ENCODE data around the gene ZNF143. TPM values are rescaled to one million over a fixed set of nuclear protein-coding genes. Genes with fewer than 3 reads are reported as not detected.

Gene ZNF143
- total and polyA plus RNA-seq, 2 of the 13 experiments (the other 11 are each of a cell fraction or from before 2014, with no cell fraction given) = 22.4 to 35.6 TPM

GRCh38 chr11:9461063-9461759 is 399 bp downstream of the ZNF143 start (continued):
- TF ChIP-seq ZNF318 (CRISPR knock-in tag; IDR thresholded peaks at IDR 0.05) (0 out of 2 replicates have a peak, but pooled peaks have one; percentile 57), NR2C2 (CRISPR knock-in tag; IDR thresholded peaks at IDR 0.05; ENCODE audit: borderline replicate concordance) (no peak), ZNF317 (CRISPR knock-in tag; IDR thresholded peaks at IDR 0.05) (no peak), ZNF10 (CRISPR knock-in tag; IDR thresholded peaks at IDR 0.05; ENCODE audit: borderline replicate concordance, low read depth) (no peak), ZNF549 (CRISPR knock-in tag; IDR thresholded peaks at IDR 0.05) (no peak), MATR3 (CRISPR knock-in tag; IDR thresholded peaks at IDR 0.05) (no peak), SIN3B (IDR thresholded peaks at IDR 0.05; ENCODE audit: low read length) (no peak), JARID2 (CRISPR knock-in tag; IDR thresholded peaks at IDR 0.05; ENCODE audit: insufficient replicate concordance) (no peak), NCOA2 (CRISPR knock-in tag; IDR thresholded peaks at IDR 0.05) (no peak), KMT2A (CRISPR knock-in tag; IDR thresholded peaks at IDR 0.05) (no peak; the same call in none of the 2 replicates), ZNF781 (CRISPR knock-in tag; IDR thresholded peaks at IDR 0.05; ENCODE audit: borderline replicate concordance, not compliant biosample characterization) (no peak), MED8 (CRISPR knock-in tag; IDR thresholded peaks at IDR 0.05; ENCODE audit: insufficient replicate concordance) (peak; percentile 35), ZNF501 (CRISPR knock-in tag; IDR thresholded peaks at IDR 0.05) (peak; percentile 86; the same call in 1 of the 2 replicates), ZNF660 (CRISPR knock-in tag; IDR thresholded peaks at IDR 0.05; ENCODE audit: borderline replicate concordance, low read depth) (no peak), U2AF2 (IDR thresholded peaks at IDR 0.05; ENCODE audit: low read depth, low read length) (no peak), MYPOP (CRISPR knock-in tag; IDR thresholded peaks at IDR 0.05) (peak; percentile 49; the same call in 1 of the 2 replicates), NFRKB (IDR thresholded peaks at IDR 0.05) (no peak), MAFK (conservative IDR thresholded peaks at IDR 0.05 in 1 of 2, IDR thresholded peaks at IDR 0.05 in 1 of 2; ENCODE audit: low read length in 2 of 2) (peak; percentile 41 to 45; a peak in 2 of 4 replicates)
- TF ChIP-seq, protein P1, sequence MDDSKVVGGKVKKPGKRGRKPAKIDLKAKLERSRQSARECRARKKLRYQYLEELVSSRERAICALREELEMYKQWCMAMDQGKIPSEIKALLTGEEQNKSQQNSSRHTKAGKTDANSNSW (CRISPR knock-in tag; IDR thresholded peaks at IDR 0.05; ENCODE audit: borderline replicate concordance) = no peak
